ENCODE data around the gene PDE11A. TPM values are rescaled to one million over a fixed set of nuclear protein-coding genes. Genes with fewer than 3 reads are reported as not detected.

PDE11A gene
- total RNA-seq, 1 experiment from 2014 or later: 1.4 TPM

- no peak for DNase-seq
- Mint-ChIP-seq H3K4me3 (ENCODE audit: low read depth, unreplicated experiment) (no peak overlapping the region), H3K36me3 (ENCODE audit: insufficient read depth, unreplicated experiment) (peaks cover 15% of the 10 kb centered on the region), H3K27ac (ENCODE audit: unreplicated experiment) (no peak overlapping the region), H3K9me3 (ENCODE audit: low read depth, unreplicated experiment) (no peaks in the 10 kb centered on the region), H3K27me3 (ENCODE audit: unreplicated experiment) (no peaks in the 10 kb centered on the region), H3K4me1 (ENCODE audit: low read depth, unreplicated experiment) (peaks cover 34% of the 10 kb centered on the region)
- intact Hi-C loops (cut with micrococcal nuclease; ENCODE audit: unreplicated experiment): loop anchor here (5.0 kb wide), 1 partner anchor 87 kb away; no protein-coding TSS in a partner anchor
- no peak for TF ChIP-seq CTCF (IDR thresholded peaks at IDR 0.05; ENCODE audit: unreplicated experiment)
- no TSS peak for BruUV-seq (replicated peaks)
- CTCF ChIA-PET: interaction anchor here (1.1 to 1.4 kb wide), 2 partner anchors 86 to 269 kb away, joined by 3 read pairs; no protein-coding TSS in a partner anchor
These were observed 3.6 kb downstream of the PDE11A start for GRCh38 chr2:178068823-178069454.

GRCh38 chr2:178066890-178067669 is 5.5 kb downstream of the PDE11A start:
- no peak overlapping the region for H3K4me3 Mint-ChIP-seq (ENCODE audit: low read depth, unreplicated experiment)
- H3K4me1 Mint-ChIP-seq (ENCODE audit: low read depth, unreplicated experiment): peaks cover 16% of the 10 kb centered on the region
- intact Hi-C loops (cut with micrococcal nuclease; ENCODE audit: unreplicated experiment): loop anchor here (5.0 kb wide), 1 partner anchor 85 kb away; no protein-coding TSS in a partner anchor
- peaks cover under 1% of the 10 kb centered on the region for H3K36me3 Mint-ChIP-seq (ENCODE audit: insufficient read depth, unreplicated experiment)
- DNase-seq: no peak
- CTCF ChIA-PET: no interaction called here
- no peak for TF ChIP-seq CTCF (IDR thresholded peaks at IDR 0.05; ENCODE audit: unreplicated experiment)
- no peak overlapping the region for H3K27ac Mint-ChIP-seq (ENCODE audit: unreplicated experiment)
- H3K27me3 Mint-ChIP-seq (ENCODE audit: unreplicated experiment): no peaks in the 10 kb centered on the region
- BruUV-seq (replicated peaks): no TSS peak
- no peaks in the 10 kb centered on the region for H3K9me3 Mint-ChIP-seq (ENCODE audit: low read depth, unreplicated experiment)

- H3K27ac Mint-ChIP-seq (ENCODE audit: unreplicated experiment): no peak overlapping the region
- no peak for DNase-seq
- TF ChIP-seq CTCF (IDR thresholded peaks at IDR 0.05; ENCODE audit: unreplicated experiment): no peak
- no peak overlapping the region for H3K4me3 Mint-ChIP-seq (ENCODE audit: low read depth, unreplicated experiment)
- peaks cover 8% of the 10 kb centered on the region for H3K4me1 Mint-ChIP-seq (ENCODE audit: low read depth, unreplicated experiment)
- CTCF ChIA-PET: no interaction called here
- intact Hi-C loops (cut with micrococcal nuclease; ENCODE audit: unreplicated experiment): loop anchor here (5.0 kb wide), 1 partner anchor 84 kb away; no protein-coding TSS in a partner anchor
- H3K36me3 Mint-ChIP-seq (ENCODE audit: insufficient read depth, unreplicated experiment): no peaks in the 10 kb centered on the region
- BruUV-seq (replicated peaks): no TSS peak
- H3K9me3 Mint-ChIP-seq (ENCODE audit: low read depth, unreplicated experiment): no peaks in the 10 kb centered on the region
- H3K27me3 Mint-ChIP-seq (ENCODE audit: unreplicated experiment): no peaks in the 10 kb centered on the region
These were observed 6.3 kb downstream of the PDE11A start for GRCh38 chr2:178066324-178066723.

DNA sequence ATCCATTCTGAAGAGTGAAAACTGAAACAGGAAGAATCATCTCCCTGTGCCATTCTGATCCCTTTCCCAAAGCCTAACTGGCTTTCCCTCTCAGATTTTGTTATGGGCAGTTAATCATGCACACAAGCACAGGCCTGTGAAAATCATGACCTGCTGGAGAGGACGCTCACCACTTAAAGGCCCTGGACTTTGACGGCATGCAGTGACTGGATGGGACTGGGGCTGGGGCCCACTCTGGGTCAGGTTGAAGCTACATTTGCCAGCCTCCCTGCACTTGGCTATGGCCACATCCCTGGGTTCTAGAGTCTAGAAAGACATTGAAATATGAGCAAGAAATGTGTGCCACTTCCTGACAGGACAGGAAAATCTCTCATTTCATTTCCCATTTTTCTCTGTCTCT is 12.9 kb downstream of the PDE11A start:
- H3K4me1 Mint-ChIP-seq (ENCODE audit: low read depth, unreplicated experiment): no peaks in the 10 kb centered on the region
- H3K9me3 Mint-ChIP-seq (ENCODE audit: low read depth, unreplicated experiment): no peaks in the 10 kb centered on the region
- intact Hi-C loops (cut with micrococcal nuclease; ENCODE audit: unreplicated experiment): no loop called here
- no TSS peak for BruUV-seq (replicated peaks)
- no peaks in the 10 kb centered on the region for H3K27me3 Mint-ChIP-seq (ENCODE audit: unreplicated experiment)
- no peak for DNase-seq
- H3K27ac Mint-ChIP-seq (ENCODE audit: unreplicated experiment): no peak overlapping the region
- CTCF ChIA-PET: no interaction called here
- H3K36me3 Mint-ChIP-seq (ENCODE audit: insufficient read depth, unreplicated experiment): no peaks in the 10 kb centered on the region
- H3K4me3 Mint-ChIP-seq (ENCODE audit: low read depth, unreplicated experiment): no peak overlapping the region
- TF ChIP-seq CTCF (IDR thresholded peaks at IDR 0.05; ENCODE audit: unreplicated experiment): no peak

Data from Calu3 (cell line).